ENCODE measurements around the gene ADGRA1.

ADGRA1 gene

GRCh38 chr10:133123746-133124356, 36.1 kb downstream of the ADGRA1 start:
- FAIRE-seq (no peak), DNase-seq (ENCODE audit: extremely low spot score, insufficient read length, low read depth) (no peak)

GRCh38 chr10:133124357-133125211, 36.9 kb downstream of the ADGRA1 start:
- no peak for DNase-seq (ENCODE audit: extremely low spot score, insufficient read length, low read depth)
- FAIRE-seq: no peak

GRCh38 chr10:133125901-133126300, 38.2 kb downstream of the ADGRA1 start:
- DNase-seq (ENCODE audit: extremely low spot score, insufficient read length, low read depth) (no peak), FAIRE-seq (no peak)

- no peak for FAIRE-seq
- no peak for DNase-seq (ENCODE audit: extremely low spot score, insufficient read length, low read depth)
These were observed 38.9 kb downstream of the ADGRA1 start for GRCh38 chr10:133126431-133127290.

- no peak for FAIRE-seq
- no peak for DNase-seq (ENCODE audit: extremely low spot score, insufficient read length, low read depth)
These were observed 39.8 kb downstream of the ADGRA1 start for GRCh38 chr10:133127291-133128125.

GRCh38 chr10:133128126-133129070, 40.7 kb downstream of the ADGRA1 start:
- DNase-seq (ENCODE audit: extremely low spot score, insufficient read length, low read depth): no peak
- no peak for FAIRE-seq

GRCh38 chr10:133129071-133129858, 41.5 kb downstream of the ADGRA1 start:
- no peak for FAIRE-seq

GRCh38 chr10:133129859-133130495, 42.3 kb downstream of the ADGRA1 start:
- no peak for DNase-seq (ENCODE audit: extremely low spot score, insufficient read length, low read depth)
- no peak for FAIRE-seq

More at GRCh38 chr10:133129071-133129858, 41.5 kb downstream of the ADGRA1 start:
- DNase-seq (ENCODE audit: extremely low spot score, insufficient read length, low read depth): no peak

- no peak for FAIRE-seq
- no peak for DNase-seq (ENCODE audit: extremely low spot score, insufficient read length, low read depth)
These were observed 42.9 kb downstream of the ADGRA1 start for GRCh38 chr10:133130602-133131001.

GRCh38 chr10:133131053-133131452, 43.3 kb downstream of the ADGRA1 start:
- FAIRE-seq: no peak

GRCh38 chr10:133131734-133132472, 44.2 kb downstream of the ADGRA1 start:
- FAIRE-seq (no peak), DNase-seq (ENCODE audit: extremely low spot score, insufficient read length, low read depth) (no peak)

More at GRCh38 chr10:133131053-133131452, 43.3 kb downstream of the ADGRA1 start:
- no peak for DNase-seq (ENCODE audit: extremely low spot score, insufficient read length, low read depth)

GRCh38 chr10:133132473-133133291, 45.0 kb downstream of the ADGRA1 start:
- DNase-seq (ENCODE audit: extremely low spot score, insufficient read length, low read depth) (no peak), FAIRE-seq (no peak)

- no peak for DNase-seq (ENCODE audit: extremely low spot score, insufficient read length, low read depth)
These were observed 45.9 kb downstream of the ADGRA1 start for GRCh38 chr10:133133471-133134231.

GRCh38 chr10:133134411-133135115, 46.8 kb downstream of the ADGRA1 start:
- no peak for DNase-seq (ENCODE audit: extremely low spot score, insufficient read length, low read depth)
- no peak for FAIRE-seq

More at GRCh38 chr10:133133471-133134231, 45.9 kb downstream of the ADGRA1 start:
- FAIRE-seq: no peak

- DNase-seq (ENCODE audit: extremely low spot score, insufficient read length, low read depth) (no peak), FAIRE-seq (no peak)
These were observed 47.4 kb downstream of the ADGRA1 start for GRCh38 chr10:133135116-133135465.
